SKM-1 treated with dmso at 0.1 percent for 144 hours (cell line): ENCODE measurements around the gene BSND.
A peak's percentile ranks its signal among the peaks of the same experiment; 100 is the strongest.

Source experiments
- DNase-seq: peaks from one replicate; lab custom pipeline; 2025; ENCODE audit not compliant: unreplicated experiment; lab: John Stamatoyannopoulos, UW

The BSND gene

GRCh38 chr1:55045430-55045829 lies 46.7 kb downstream of the BSND start:
- no peak for DNase-seq

GRCh38 chr1:55046871-55047270 lies 48.1 kb downstream of the BSND start:
- no peak for DNase-seq

- DNase-seq = no peak
Measured at GRCh38 chr1:55047611-55048010, 48.9 kb downstream of the BSND start.

- DNase-seq = no peak
Measured at GRCh38 chr1:55048453-55049270, 49.9 kb downstream of the BSND start.

GRCh38 chr1:55049271-55049913 lies 50.7 kb downstream of the BSND start:
- DNase-seq = no peak

- DNase-seq = no peak
Measured at GRCh38 chr1:55049914-55050278, 51.2 kb downstream of the BSND start.

GRCh38 chr1:55050283-55050682 lies 51.5 kb downstream of the BSND start:
- DNase-seq = no peak

- no peak for DNase-seq
Measured at GRCh38 chr1:55051169-55051568, 52.4 kb downstream of the BSND start.

- DNase-seq = no peak
Measured at GRCh38 chr1:55051621-55052020, 52.9 kb downstream of the BSND start.

- DNase-seq = no peak
Measured at GRCh38 chr1:55052221-55053142, 53.7 kb downstream of the BSND start.

- peak; percentile 54 for DNase-seq
Measured at GRCh38 chr1:55053265-55053954, 54.7 kb downstream of the BSND start.

GRCh38 chr1:55054396-55054795 lies 55.7 kb downstream of the BSND start:
- no peak for DNase-seq

GRCh38 chr1:55055084-55055882 lies 56.5 kb downstream of the BSND start:
- no peak for DNase-seq

- no peak for DNase-seq
Measured at GRCh38 chr1:55055951-55056631, 57.4 kb downstream of the BSND start.

- DNase-seq = no peak
Measured at GRCh38 chr1:55056632-55056992, 57.9 kb downstream of the BSND start.

- no peak for DNase-seq
Measured at GRCh38 chr1:55057270-55057955, 58.7 kb downstream of the BSND start.

GRCh38 chr1:55057956-55058298 lies 59.2 kb downstream of the BSND start:
- no peak for DNase-seq

GRCh38 chr1:55059302-55060132 lies 60.8 kb downstream of the BSND start:
- DNase-seq = no peak
